GM19395 (cell line): ENCODE data around the gene PSMB10.

Experiments used
- ATAC-seq: cut with Tn5 transposase; IDR thresholded peaks from one replicate; pipeline ENCODE4 v1.9.1; 2021; ENCODE audit warnings: mild to moderate bottlenecking, moderate library complexity; ENCODE audit not compliant: unreplicated experiment

The PSMB10 gene

DNA sequence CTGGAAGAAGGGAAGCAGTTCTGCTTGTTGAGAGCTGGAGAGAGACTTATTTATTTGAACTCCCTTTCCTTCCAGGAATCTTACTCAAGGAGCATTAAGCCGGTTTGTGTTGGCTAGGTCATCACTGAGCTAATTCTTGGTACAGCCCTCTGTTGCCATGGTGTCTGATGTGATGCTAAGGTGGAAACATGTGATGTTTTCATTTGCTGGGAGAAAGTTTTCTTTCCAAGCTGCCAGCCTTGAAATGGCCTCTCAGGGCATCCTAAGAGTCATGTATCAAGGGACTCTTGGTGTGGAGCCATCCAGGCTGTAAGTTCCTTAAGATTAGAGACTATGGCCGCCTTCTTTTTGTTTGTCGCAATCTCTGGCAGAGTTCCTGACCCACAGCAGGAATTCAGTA is 39.4 kb downstream of the PSMB10 start:
- ATAC-seq = no peak

DNA sequence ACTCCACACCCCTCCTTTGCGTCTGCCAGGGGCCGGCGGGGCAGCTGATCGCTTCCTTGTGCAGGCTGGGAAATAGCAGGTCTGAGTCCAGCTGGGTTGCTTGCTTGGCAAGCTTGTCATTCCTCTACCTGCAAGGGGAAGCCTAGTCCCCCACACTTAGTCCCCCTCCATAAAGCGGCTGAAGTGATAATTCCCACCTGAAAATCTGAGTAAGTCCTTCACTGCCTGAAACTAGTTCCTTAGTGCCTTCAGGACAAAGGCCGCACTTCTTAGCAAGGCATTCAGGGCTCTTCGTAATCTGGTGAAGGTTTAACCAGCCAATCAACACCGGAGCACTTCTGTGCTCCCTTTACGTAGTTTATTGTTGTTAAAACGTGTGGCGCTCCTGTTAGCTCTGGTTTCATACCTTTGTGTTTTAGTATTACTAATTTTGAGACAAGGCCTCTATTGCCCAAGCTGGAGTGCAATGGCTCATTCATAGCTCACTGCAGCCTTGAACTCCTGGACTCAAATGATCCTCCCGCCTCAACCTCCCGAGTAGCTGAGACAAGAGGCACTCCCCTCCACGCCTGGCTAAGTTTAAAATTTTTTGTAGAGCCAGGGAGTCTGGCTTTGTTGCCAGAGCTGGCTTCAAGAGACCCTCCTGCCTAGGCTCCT is 42.8 kb downstream of the PSMB10 start:
- no peak for ATAC-seq

DNA sequence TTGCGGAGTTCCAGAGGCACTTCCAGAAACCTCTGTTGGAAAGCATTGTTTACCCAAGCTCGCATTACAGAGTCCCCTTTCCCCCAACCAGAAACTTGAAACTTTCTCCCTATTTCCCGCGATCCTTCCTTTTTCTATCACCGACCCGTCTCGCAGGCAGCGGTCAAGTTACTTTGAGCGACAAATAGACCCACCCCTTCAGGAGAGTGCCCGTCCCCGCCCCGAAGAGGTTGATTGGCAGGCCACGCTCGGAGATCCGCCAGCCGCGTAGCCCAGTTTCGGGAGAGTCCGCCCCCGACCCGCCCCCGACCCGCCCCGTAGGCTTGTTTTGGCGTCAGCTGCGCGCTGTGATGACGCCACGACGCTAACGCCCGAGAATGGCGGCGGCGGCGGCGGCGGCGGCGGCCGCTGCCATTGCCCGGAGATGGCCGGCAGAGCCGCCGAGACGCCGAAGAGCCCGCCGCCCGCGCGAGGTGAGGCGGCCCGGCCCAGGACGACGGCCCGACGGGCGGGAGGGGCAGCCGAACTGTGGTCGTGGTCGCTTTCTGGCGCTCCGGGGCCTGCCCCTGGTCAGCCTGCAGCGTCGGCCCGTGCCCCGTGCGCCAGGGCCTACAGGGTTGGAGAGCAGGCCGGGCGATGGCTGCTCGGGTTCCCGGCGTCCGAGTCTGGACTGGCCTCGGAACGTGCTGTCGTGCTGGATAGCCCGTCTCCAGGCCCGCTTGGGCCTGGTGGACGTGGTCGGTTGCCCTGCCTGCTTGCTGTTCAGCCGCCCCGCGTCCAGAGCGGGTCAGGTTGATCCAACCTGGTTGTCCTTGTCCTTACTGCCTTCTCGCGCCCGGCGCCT is 43.5 kb downstream of the PSMB10 start, which contains the start of gene PSKH1:
Gene PSKH1 (plus strand): TSS at position 356 of the 844 bp plus-strand sequence. CDS start 15,496 bp downstream, outside the sequence.
- ATAC-seq = peak; percentile 83

DNA sequence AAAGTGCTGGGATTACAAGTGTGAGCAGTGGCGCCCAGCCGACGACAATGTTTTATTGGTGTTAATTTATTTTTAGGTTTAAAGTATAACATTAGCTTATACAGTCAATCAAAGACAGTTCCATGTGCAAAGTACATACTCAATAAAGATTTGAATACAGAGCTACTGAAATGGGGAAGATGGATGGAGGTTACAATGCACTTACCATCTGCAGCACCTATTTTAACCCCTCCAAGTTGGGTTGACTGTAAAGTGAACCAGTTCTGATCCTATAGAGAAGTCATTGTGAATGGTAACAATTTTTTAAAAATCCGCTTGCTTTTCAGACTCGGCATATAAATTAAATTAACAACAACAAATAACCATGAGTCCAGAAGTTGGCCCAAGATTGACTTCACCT is 44.3 kb downstream of the PSMB10 start:
- no peak for ATAC-seq

DNA sequence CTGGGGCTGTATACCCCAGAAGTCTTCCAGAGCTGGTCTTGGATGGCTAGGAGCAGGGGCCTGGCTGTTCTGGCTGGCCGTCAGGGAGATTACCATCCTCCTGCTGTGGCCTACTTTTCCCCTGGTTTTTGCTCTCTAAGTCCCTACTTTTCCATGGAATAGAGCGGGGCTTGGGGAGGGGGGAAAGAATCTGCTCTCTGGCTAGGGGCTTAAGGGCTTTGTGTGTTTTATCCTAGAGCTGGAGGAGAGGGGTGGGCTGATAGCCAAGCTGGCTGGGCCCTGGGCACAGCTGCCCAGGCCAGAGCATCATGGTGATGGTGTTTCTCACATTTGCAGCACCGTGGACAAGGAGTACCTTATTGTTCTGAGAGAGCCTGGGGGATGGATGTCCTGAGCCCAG is 48.3 kb downstream of the PSMB10 start:
- ATAC-seq = no peak

DNA sequence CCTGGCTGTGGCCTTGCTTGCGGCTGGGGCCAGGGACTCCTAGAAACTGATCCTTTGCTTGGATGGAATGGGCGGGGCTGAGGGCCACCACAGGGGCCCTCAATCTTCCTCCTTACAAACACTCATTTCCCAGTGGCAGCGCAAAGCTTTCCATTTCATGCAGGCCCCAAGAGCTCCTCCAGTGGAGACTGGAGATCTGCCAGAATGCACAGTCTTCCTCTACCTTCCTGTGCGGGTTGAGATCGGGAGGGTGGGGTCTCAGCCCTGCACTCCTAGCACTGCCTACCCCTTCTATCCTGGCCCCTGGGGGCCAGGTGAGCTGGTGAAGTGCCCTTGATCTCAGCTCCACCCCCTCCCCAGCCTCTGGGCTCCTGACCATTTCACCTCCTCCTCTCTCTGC is 50.3 kb downstream of the PSMB10 start:
- ATAC-seq = no peak

DNA sequence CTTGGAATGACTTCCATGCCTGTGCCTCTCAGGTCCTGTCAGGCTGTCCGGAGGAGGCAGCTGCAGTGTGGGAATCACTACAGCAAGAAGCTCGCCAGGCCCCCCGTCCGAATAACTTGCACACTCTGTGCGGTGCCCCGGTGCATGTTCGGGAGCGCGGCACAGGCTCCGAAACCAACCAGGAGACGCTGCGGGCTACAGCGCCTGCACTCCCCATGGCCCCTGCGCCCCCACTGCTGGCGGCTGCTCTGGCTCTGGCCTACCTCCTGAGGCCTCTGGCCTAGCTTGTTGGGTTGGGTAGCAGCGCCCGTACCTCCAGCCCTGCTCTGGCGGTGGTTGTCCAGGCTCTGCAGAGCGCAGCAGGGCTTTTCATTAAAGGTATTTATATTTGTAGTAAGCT is 50.7 kb downstream of the PSMB10 start:
- no peak for ATAC-seq

DNA sequence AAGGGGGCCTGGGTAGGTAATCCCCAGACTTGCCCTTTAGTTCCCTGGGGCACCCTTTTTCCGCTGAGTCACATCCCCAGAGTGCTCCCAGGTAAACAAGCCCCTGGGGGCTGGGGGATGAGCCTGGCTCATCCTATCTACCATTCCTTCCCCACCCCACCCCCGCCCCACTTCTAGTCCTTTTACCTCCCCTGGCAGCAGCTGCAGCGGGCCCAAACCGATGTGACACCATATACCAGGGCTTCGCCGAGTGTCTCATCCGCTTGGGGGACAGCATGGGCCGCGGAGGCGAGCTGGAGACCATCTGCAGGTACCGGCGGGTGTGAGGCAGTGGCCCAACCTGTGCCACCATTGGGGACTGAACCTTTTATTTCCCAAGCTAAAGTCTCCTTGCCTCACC is 51.1 kb downstream of the PSMB10 start:
- no peak for ATAC-seq

DNA sequence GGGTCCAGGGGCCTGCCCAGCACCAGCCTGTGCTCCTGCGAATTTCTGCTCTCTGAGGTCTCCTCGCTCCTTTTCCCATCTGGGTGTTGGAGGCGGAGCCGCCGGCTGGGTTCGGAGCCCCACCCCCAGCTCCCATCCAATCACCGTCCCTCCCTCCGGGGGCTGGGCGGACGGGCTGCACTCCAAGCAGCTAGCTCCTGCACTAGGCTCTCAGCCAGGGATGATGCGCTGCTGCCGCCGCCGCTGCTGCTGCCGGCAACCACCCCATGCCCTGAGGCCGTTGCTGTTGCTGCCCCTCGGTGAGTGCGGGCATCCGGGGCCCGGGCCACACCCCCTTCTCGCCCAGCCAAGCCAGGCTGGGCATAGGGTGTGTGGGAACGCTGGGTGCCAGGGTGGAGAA is 52.0 kb downstream of the PSMB10 start, which contains the start of gene NRN1L:
Gene NRN1L (plus strand): TSS at position 202 of the 400 bp plus-strand sequence. CDS start 19 bp downstream, at position 221.
- ATAC-seq = no peak
